Measurements from ENCODE around the gene BABAM2. TPM values are rescaled to one million over a fixed set of nuclear protein-coding genes. Genes with fewer than 3 reads are reported as not detected.

The BABAM2 gene
- total and polyA plus RNA-seq, 9 of the 15 experiments (the other 6 are each of a cell fraction or from before 2014, with no cell fraction given): 10.9 to 37.4 (median 25.6) TPM

DNA sequence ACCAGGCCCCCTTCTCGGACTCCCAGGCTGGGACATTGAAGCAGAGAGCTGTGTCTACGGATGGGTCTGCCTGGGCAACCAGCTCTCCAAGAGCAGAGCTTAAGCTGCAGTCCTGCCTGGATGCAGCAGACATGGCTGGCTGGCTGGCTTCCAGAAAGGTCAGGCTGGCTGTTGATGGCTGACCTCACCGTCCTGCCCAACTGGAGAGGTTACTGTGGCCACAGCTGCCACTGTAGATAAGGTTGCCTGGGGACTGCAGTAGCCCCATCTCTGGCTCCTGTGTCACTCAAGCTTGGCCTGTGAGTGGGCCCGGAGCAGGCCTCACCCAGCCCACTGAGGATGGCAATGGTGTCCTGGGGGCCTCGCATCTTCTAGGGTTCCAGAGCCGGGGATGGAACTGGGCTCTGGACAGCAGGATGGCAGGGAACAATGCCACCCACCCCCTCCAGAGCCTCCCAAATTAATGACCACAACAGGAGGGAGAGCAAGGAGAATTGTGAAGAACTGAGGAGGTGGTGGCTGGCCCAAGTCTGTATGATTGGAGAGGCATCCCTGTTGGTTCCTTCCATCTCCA is 465.1 kb downstream of the BABAM2 start (continued):
- TF ChIP-seq ZNF592 (IDR thresholded peaks at IDR 0.05) (peak; percentile 76), ARID4B (CRISPR knock-in tag; IDR thresholded peaks at IDR 0.05) (0 out of 2 replicates have a peak, but pooled peaks have one; percentile 18), ZNF695 (CRISPR knock-in tag; IDR thresholded peaks at IDR 0.05) (no peak), PHB (CRISPR knock-in tag; IDR thresholded peaks at IDR 0.05) (0 out of 2 replicates have a peak, but pooled peaks have one; percentile 51), NR2C2 (CRISPR knock-in tag; IDR thresholded peaks at IDR 0.05) (peak; percentile 91), NR2C2 (tag; IDR thresholded peaks at IDR 0.05) (peak; percentile 95), ZNF24 (IDR thresholded peaks at IDR 0.05) (0 out of 2 replicates have a peak, but pooled peaks have one; percentile 29), RNF2 (IDR thresholded peaks at IDR 0.05) (peak; percentile 96), SIN3A (IDR thresholded peaks at IDR 0.05; ENCODE audit: borderline replicate concordance in 2 of 2, control insufficient read depth in 1 of 2, low read depth in 2 of 2, low read length in 2 of 2) (no peak), CXXC5 (CRISPR knock-in tag; IDR thresholded peaks at IDR 0.05) (peak; percentile 72), TOE1 (IDR thresholded peaks at IDR 0.05; ENCODE audit: borderline replicate concordance) (peak; percentile 61; the same call in 1 of the 2 replicates), TOE1 (CRISPR knock-in tag; IDR thresholded peaks at IDR 0.05; ENCODE audit: borderline replicate concordance, low read depth) (peak; percentile 9; the same call in 1 of the 2 replicates)
- TF ChIP-seq, protein P1, sequence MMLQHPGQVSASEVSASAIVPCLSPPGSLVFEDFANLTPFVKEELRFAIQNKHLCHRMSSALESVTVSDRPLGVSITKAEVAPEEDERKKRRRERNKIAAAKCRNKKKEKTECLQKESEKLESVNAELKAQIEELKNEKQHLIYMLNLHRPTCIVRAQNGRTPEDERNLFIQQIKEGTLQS (IDR thresholded peaks at IDR 0.05): peak; percentile 90
- TF ChIP-seq, protein P1 (CRISPR knock-in tag; conservative IDR thresholded peaks at IDR 0.05): peak; percentile 88; the same call in 1 of the 2 replicates
